GM12872 (cell line): ENCODE data around the gene EFHC1.

Experiments
- TF ChIP-seq, protein P1 (sequence below): IDR thresholded peaks from 3 replicates; pipeline ENCODE4 v1.5.1; 2011; ENCODE audit warnings: low read depth, mild to moderate bottlenecking, low read length, moderate library complexity; ENCODE audit not compliant: insufficient read depth

The EFHC1 gene

GRCh38 chr6:52555518-52556233 lies 135.5 kb downstream of the EFHC1 start:
- TF ChIP-seq, protein P1, sequence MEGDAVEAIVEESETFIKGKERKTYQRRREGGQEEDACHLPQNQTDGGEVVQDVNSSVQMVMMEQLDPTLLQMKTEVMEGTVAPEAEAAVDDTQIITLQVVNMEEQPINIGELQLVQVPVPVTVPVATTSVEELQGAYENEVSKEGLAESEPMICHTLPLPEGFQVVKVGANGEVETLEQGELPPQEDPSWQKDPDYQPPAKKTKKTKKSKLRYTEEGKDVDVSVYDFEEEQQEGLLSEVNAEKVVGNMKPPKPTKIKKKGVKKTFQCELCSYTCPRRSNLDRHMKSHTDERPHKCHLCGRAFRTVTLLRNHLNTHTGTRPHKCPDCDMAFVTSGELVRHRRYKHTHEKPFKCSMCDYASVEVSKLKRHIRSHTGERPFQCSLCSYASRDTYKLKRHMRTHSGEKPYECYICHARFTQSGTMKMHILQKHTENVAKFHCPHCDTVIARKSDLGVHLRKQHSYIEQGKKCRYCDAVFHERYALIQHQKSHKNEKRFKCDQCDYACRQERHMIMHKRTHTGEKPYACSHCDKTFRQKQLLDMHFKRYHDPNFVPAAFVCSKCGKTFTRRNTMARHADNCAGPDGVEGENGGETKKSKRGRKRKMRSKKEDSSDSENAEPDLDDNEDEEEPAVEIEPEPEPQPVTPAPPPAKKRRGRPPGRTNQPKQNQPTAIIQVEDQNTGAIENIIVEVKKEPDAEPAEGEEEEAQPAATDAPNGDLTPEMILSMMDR = no peak

- TF ChIP-seq, protein P1 = no peak
Measured at GRCh38 chr6:52557389-52558265, 137.5 kb downstream of the EFHC1 start.

GRCh38 chr6:52558266-52559000 lies 138.3 kb downstream of the EFHC1 start:
- TF ChIP-seq, protein P1 = no peak

GRCh38 chr6:52560462-52560861 lies 140.3 kb downstream of the EFHC1 start:
- TF ChIP-seq, protein P1 = no peak

DNA sequence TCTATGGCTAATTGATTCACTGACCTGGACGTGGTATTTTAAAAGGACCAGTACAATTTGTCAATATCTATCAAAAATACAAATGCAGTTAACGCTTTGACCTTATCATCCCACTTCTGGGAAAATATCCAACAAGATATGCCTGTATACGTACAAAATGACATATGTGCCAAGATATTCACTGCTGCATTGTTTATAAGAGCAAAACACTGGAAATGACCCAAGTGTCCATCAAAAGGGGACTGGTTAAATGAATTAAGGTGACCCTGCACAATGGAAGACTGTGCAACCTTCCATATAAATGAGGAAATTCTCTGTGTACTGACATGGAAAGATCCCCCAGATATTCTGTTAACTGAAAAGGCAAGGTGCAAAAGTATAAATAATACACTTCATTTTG lies 142.8 kb downstream of the EFHC1 start:
- TF ChIP-seq, protein P1 = no peak

DNA sequence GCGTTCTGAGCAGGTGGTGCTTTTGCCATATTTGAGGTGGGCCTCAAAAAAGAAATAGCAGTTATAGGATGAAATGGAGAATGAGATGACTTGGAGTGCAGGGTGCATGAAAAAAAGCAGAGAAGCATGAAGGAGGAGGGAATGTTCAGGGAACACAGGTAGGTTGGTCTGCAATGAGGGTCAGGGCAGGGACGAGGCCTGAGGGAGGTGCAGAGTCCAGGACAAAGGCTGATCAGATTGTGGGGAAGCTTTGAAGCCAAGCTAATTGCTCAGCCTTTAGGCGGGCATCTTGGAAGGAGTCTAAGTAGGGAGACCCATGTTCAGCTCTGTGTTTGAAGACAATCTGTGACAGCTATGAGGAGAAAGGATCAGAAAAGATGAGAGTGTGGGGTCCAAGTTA lies 144.7 kb downstream of the EFHC1 start:
- TF ChIP-seq, protein P1 = no peak

DNA sequence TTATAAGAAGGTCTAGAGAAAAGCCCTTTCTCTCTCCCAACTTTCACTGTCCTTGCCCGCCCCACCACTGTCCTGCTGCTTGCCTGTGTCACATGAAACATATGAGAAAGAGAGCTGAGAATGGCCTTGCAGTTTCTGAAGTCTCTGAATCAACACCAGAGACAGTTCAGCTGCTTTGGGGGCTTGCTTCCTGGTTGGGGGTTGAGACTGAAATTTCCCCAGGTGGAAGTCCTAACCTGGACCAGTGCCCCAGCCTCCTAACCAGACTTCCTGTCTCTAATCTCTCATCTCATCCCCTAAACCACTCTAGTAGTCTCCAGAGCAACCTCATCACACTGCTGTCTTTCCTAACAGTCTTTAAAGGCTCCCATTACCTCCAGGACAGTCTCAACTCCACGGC lies 146.1 kb downstream of the EFHC1 start:
- TF ChIP-seq, protein P1 = no peak
